NOMO-1 (cell line): ENCODE data around the gene FAM78B.

Experiments
- DNase-seq, 2 experiments: peaks; one replicate each; lab custom pipeline; 2025; ENCODE audit not compliant: unreplicated experiment in 2 of 2; lab: John Stamatoyannopoulos, UW

The FAM78B gene

GRCh38 chr1:166026143-166026542, 140.7 kb downstream of the FAM78B start:
- no peak for DNase-seq

DNA sequence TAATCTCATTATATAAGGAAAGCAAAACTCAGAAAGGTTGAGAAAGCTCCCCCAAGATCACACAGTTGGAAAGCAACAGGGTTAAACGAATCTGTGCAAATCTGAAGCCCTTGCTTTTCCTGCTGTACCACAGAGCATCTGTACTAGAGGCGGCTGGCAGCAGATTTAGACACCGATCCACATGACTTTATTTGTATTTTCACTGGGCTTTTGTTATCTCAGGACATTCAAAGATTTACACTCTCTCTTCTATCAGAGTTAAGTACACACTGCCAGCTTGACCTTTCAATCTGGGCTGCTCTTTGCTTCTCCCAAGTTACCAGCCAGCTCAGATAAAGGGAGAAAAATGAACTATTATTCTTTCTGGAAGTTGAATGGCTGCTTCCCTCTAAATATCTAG, 146.6 kb downstream of the FAM78B start:
- no peak for DNase-seq
